LHCN-M2 (cell line): ENCODE data around the gene ATG5. TPM values are rescaled to one million over a fixed set of nuclear protein-coding genes. Genes with fewer than 3 reads are reported as not detected.
"Not testable (repeated sequence)": the region's sequence is repeated elsewhere in the genome, so short reads cannot be mapped to it uniquely, and the experiment has no call there.

Source experiments
- DNase-seq: peaks from one replicate; pipeline ENCODE4 v3.0.0-alpha.2; 2012; ENCODE audit warnings: low read depth
- total RNA-seq: library from RNA; depleted of rRNA; stranded (reverse); fragments of >200 nt; gene quantifications from 2 replicates; pipeline ENCODE4 v1.2.3, GENCODE V29; 2014

The ATG5 gene
- total RNA-seq, 1 experiment from 2014 or later: 47.4 TPM

- DNase-seq: peak; percentile 59
Observed at GRCh38 chr6:106315765-106316374, 9.7 kb downstream of the ATG5 start.

GRCh38 chr6:106309766-106310373 lies 15.7 kb downstream of the ATG5 start:
- DNase-seq: peak; percentile 86

DNA sequence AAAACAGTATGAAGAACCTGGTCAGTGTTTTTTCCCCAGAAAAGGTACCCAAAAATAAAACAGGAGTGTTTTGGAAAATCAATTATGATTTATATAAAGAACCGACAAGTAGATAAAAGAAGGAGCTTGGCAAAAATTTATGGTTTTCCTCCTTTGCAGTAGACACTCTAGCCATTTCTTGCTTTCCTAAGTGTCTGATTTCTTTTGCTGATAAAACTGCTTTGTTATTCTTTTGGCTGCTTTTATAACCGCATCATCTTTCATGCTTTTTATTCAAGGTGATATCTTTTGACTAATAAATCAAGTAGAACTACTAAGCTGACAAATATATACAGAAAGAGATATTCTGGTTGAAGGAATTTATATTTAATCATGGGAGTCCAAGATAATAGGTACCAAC lies 16.6 kb downstream of the ATG5 start:
- no peak for DNase-seq

DNA sequence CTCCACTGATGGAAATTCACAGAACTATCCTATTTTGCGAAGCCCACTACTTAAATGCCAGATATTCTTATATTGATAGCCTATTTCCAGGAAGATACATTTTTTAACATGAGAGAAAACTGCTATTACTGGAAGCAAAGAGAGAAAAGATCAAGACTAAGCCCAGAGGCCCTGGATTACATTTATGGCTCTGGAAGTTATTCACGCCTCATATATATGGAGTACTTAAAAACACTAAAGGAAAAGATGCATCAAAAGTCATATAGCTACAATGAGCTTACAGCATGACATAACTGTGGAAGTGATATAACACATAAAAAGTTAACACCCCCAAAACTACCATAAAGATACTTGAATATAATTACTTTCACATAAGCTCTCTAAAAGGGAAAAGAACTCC lies 19.8 kb downstream of the ATG5 start:
- DNase-seq: no peak

- DNase-seq: peak; percentile 57
Observed at GRCh38 chr6:106300944-106301343, 24.6 kb downstream of the ATG5 start.

GRCh38 chr6:106300020-106300780 lies 25.4 kb downstream of the ATG5 start:
- no peak for DNase-seq

DNA sequence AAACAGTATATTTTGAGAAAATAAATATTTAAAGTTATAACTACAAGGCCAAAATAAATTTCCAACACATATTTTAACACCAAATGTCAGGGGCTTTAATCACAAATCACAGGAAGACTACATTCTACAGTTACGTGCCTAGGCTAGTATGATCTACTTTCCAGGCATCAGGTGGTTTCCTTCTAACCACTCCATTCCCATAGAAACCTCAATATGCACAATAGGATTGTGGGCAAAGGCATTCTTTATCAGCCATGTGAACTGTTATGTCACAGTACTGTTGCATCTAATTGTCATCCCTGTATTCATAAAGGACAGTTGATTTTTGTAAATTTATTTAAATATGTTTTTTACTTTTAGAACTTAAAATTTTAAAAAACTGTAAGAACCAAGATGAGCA lies 32.4 kb downstream of the ATG5 start:
- DNase-seq: no peak

DNA sequence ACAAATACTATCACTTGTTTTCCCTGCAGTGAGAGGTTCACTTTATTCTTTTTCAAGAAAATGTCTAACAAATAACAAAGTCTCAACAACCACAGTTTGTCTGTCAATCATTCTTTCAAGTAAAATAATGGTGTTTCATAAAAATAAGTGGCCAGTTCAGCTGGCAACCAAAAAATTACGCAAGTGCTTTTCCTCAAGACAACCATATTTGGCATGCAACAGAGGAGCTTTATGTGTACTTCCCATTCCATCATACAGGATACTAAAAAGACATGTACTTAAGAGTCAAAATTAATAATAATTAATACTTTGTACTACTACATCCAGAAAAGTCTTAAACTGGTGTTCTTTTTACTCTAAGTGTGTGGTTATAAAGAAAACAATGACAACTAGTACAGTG lies 34.6 kb downstream of the ATG5 start:
- DNase-seq: peak; percentile 15

- no peak for DNase-seq
Observed at GRCh38 chr6:106290032-106290431, 35.5 kb downstream of the ATG5 start.

- DNase-seq: no peak
Observed at GRCh38 chr6:106287215-106287614, 38.3 kb downstream of the ATG5 start.

DNA sequence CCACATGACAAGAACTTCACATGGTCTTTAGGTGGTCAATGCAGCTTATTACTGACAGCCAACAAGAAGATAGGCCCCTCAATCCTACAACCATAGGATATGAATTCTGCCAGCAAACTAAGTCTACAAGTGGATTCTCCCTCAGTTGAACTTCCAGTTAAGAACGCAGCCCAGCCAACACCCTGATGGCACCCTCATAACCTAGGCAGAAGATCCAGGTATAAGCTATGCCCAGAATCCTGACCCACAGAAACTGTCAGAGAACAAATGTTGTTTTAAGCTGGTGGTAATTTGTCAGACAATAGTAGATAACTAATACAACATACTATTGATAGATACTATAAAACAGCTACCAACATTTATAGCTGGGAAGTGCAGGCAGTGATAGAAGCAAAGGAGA lies 38.8 kb downstream of the ATG5 start:
- DNase-seq: no peak

DNA sequence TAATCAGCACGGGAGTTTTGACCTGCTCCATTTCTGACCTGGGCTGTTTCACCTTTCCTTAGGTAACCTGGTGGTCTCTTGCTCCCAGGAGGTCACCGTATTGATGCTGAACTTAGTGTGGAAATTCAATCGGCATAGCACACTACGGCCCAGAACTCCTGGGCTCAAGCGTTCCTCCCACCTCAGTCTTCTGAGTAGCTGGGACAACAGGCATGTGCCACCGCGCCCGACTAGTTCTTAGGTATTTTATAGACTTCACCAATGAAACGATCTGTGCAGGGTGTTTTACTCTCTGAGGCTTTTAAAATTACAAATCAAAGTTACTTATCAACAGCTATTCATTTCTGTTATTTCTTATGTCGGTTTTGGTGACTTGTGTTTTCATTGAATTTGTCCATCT lies 42.1 kb downstream of the ATG5 start:
- DNase-seq: no peak

DNA sequence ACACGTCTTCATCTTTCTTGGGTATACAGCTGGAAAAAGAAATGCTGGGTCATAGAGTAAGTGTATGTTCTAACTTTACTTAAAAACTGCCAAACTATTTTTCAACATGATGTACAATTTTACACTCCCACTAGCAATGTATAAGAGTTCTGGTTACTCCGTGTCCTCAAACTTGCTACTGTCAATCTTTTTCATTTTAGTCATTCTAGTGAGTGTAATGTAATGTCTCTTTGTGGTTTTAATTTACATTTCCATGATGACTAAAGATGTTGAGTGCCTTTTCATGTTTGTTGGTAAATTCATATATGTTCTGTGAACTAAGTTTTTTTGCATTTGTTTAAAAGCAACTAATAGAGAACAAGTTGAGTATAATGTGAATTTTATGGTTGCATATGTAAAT lies 43.9 kb downstream of the ATG5 start:
- DNase-seq: peak; percentile 56

DNA sequence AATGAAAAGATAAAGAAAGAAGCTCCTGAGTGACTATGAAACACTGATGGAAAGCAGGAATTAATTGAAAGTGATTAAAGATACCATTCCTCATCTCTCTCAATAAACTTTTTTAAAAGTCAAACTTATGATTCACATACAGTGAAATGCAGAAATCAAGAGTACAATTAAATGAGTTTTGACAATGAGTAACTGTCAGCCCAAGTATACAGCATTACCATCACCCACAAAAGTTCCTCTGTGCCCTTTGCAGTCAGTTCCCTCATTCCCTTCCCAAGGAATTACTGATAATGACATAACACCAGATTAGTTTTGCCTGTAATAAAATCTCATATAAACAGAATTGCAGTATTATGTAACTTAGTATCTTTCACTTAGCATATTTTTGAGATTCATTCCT lies 44.5 kb downstream of the ATG5 start:
- peak; percentile 48 for DNase-seq

- peak; percentile 75 for DNase-seq
Observed at GRCh38 chr6:106279179-106279578, 46.4 kb downstream of the ATG5 start.

DNA sequence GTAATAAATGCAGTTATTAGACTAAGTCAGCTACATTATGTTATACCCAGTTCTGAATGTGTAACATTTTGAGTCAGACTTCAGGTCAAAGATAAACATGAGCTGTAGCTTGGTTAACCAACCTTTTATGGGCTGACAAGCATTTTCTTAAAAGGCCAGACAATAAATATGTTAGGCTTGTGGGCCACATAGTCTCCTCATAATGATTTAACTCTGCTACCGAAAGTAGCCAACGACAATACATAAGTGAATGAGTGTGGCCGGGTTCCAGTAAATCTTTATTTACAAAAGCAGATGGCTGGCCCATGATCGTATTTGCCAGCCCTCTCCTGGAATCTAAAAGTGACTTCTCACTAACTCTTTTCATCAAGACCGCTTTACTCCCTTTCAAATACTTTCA lies 49.9 kb downstream of the ATG5 start:
- peak; percentile 55 for DNase-seq

- no peak for DNase-seq
Observed at GRCh38 chr6:106273087-106273486, 52.5 kb downstream of the ATG5 start.

GRCh38 chr6:106272287-106272686 lies 53.3 kb downstream of the ATG5 start:
- DNase-seq: no peak

- DNase-seq: no peak
Observed at GRCh38 chr6:106270414-106270813, 55.1 kb downstream of the ATG5 start.

DNA sequence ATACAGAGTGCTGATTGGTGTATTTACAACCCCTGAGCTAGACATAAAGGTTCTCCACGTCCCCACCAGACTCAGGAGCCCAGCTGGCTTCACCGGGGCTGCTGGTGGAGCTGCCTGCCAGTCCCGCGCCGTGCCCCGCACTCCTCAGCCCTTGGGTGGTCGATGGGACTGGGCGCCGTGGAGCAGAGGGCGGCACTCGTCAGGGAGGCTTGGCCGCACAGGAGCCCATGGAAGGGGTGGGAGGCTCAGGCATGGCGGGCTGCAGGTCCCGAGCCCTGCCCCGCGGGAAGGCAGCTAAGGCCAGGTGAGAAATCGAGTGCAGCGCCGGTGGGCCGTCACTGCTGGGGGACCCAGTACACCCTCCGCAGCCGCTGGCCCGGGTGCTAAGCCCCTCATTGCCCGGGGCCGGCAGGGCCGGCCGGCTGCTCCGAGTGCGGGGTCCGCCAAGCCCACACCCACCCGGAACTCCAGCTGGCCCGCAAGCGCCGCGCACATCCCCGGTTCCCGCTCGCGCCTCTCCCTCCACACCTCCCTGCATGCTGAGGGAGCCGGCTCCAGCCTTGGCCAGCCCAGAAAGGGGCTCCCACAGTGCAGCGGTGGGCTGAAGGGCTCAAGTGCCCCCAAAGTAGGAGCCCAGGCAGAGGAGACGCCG lies 56.2 kb downstream of the ATG5 start:
- DNase-seq: not testable (repeated sequence)

DNA sequence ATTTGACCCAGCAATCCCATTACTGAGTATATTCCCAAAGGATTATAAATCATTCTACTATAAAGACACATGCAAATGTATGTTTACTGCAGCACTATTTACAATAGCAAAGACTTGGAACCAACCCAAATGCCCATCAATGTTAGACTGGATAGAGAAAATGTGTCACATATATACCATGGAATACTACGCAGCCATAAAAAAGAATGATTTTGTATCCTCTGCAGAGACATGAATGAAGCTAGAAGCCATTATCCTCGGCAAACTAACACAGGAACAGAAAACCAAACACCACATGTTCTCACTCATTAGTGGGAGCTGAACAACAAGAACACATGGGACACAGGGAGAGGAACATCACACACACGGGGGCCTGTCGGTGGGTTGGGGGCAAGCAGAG lies 57.1 kb downstream of the ATG5 start:
- not testable (repeated sequence) for DNase-seq

GRCh38 chr6:106264433-106264832 lies 61.1 kb downstream of the ATG5 start:
- DNase-seq: not testable (repeated sequence)
